NCI-H1417 (cell line): ENCODE measurements around the gene OGFR.

Source experiments
- DNase-seq, 3 experiments: peaks; one replicate each; lab custom pipeline; 2025; lab: John Stamatoyannopoulos, UW

OGFR gene

DNA sequence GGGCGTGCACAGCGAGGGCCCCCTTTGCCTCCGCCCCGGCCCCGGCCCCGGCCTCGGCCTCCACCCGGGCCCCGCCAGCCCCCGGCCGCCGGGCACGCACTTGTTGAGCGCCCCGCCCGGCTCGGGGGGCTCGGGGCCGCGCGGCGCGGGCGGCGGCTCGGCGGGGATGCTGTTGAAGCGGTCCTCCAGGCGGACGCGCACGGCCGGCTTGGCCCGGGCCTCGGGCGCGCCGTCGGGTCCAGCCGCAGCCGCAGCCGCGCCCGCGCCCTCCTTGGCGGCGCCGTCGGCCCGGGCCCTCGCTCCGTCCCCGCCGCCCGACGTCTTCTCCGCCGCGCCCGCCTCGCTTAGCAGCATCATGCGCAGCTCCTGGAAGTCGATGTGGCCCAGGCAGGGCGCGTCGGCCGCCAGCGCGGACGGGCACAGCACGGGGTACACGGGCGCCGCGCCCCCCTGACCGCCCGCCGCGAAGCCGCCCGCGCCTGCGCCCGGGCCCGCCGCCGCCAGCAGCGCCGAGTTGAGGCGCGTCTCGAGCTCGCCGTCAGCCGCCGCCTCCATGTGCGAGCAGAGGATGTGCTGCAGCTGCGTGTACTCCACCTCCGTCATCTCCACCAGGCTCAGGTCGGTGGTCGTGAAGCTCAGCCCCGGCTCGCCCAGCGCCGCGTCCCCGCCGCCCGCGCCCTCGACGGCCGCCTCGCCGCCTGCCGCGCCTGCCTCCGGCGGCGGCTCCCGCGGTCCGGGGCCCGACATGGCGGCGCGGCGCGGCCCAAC lies 56.5 kb downstream of the OGFR start:
- peak; percentile 22 to 71 (median 66) for DNase-seq

DNA sequence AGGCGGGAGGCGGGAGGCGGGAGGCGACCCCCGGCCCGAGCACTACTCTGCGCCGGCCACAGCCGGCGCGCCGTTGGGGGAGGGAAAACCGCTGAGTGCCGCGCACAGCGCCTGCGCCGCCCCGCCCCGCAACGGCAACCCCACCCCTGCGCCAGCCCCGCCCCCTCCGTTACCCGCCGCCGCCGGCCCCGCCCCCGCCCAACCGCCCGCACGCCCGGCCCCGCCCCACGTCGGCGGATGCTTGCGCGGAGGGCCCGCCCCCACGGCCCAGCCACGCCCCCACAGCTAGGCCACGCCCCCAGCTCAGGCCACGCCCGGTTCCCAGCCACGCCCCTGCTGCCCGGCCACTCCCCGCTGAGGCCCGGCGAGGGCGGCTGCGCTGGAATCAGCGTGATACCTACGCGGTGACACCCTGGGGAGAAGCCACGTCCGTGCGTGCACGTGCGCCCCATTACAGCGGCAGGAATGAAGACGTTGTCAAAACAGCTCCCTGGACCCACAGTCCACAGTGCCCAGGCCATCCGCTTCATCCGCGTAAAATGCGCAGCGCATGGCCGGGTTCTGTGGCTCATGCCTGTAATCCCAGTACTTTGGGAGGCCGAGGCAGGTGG lies 57.2 kb downstream of the OGFR start, which contains the start of gene TCFL5:
Gene TCFL5, minus strand, starts transcription at position 97 of the 611 bp plus-strand sequence. CDS start 152 bp downstream, outside the sequence.
- DNase-seq: peak; percentile 84 to 93 (median 92)
